Spleen (tissue), 7 donors: Measurements from ENCODE around the gene CHMP4B.

ENCODE experiments used
- POLR2A ChIP-seq, 3 donors: fragments of 450-650 bp; IDR thresholded peaks; one replicate each; pipeline ENCODE4 v1.5.1; 2017; ENCODE audit warnings: antibody characterized with exemption in 3 of 3, mild to moderate bottlenecking in 1 of 3
- POLR2AphosphoS5 ChIP-seq, 3 donors: sonication (generic); formaldehyde crosslinking; IDR thresholded peaks; one replicate each; pipeline ENCODE4 v1.5.1; 2017; ENCODE audit warnings: antibody characterized with exemption in 3 of 3
- TF ChIP-seq, protein P1 (sequence below), 11 experiments: fragments of 200-600 bp in 7 of 11; fragments of 450-650 bp in 4 of 11; sonication (generic) in 4 of 11; IDR thresholded peaks in 8 of 11; conservative IDR thresholded peaks in 3 of 11; 1 replicate in 7 of 11; 2 replicates in 4 of 11; pipeline versions ENCODE4 v1.4.0 to v1.8.0; 2016 to 2021; ENCODE audit warnings: antibody characterized with exemption in 11 of 11, inconsistent platforms in 4 of 11, mild to moderate bottlenecking in 1 of 11
- donor health status: DM: no; HTN: no; CAD: no; lungs with moderate emphysema.
- donor health status: DM: no; HTN: no; CAD: no.
- donor health status: DM: no; HTN: no; CAD: no.

DNA sequence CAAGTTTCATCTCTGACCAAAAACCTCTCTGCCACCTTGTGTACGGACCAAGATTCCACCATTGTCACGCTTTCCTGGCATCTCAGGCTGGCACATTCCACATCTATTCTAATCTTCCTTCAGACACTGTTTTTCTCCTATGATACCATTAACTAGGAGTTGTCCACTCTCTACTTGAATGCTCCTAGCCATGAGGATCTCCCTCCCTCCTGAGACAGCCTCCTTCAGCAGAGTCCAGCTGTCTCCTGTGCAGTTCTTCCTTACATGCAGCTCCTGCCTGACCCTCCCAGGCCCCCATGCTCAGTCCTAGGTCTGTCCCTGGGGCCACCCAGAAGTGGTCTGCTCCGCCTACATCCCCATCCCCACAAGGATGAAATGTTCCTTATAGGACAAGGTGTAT lies 90.9 kb downstream of the CHMP4B start:
- TF ChIP-seq POLR2A (IDR thresholded peaks at IDR 0.05) (no peak), POLR2AphosphoS5 (IDR thresholded peaks at IDR 0.05) (no peak)
- TF ChIP-seq, protein P1, sequence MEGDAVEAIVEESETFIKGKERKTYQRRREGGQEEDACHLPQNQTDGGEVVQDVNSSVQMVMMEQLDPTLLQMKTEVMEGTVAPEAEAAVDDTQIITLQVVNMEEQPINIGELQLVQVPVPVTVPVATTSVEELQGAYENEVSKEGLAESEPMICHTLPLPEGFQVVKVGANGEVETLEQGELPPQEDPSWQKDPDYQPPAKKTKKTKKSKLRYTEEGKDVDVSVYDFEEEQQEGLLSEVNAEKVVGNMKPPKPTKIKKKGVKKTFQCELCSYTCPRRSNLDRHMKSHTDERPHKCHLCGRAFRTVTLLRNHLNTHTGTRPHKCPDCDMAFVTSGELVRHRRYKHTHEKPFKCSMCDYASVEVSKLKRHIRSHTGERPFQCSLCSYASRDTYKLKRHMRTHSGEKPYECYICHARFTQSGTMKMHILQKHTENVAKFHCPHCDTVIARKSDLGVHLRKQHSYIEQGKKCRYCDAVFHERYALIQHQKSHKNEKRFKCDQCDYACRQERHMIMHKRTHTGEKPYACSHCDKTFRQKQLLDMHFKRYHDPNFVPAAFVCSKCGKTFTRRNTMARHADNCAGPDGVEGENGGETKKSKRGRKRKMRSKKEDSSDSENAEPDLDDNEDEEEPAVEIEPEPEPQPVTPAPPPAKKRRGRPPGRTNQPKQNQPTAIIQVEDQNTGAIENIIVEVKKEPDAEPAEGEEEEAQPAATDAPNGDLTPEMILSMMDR (IDR thresholded peaks at IDR 0.05 in 8 of 11, conservative IDR thresholded peaks at IDR 0.05 in 3 of 11), result no peak
